ENCODE results near the gene THOC6. TPM values are rescaled to one million over a fixed set of nuclear protein-coding genes. Genes with fewer than 3 reads are reported as not detected.

Gene THOC6
- polyA plus RNA-seq, 2 of the 4 experiments (the other 2 are of a cell fraction), result 32.5 to 53.2 TPM

DNA sequence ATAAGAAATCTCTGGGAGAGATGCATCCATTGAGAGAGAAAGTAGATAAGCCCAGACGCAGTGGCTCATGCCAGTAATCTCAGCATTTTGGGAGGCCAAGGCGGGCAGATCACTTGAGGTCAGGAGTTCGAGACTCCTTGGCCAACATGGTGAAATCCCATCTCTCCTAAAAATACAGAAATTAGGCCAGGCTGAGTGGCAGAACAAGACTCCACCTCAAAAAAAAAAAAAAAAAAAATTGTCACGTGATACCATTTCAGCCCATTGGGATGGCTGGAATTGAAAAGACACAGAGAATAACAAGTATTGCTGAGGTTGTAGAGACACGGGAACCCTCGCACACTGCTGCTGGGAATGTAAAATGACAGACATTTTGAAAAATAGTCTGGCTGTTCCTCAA lies 38.7 kb downstream of the THOC6 start:
- DNase-seq (ENCODE audit: low read depth in 1 of 2, low spot score in 1 of 2), result no peak
- Histone ChIP-seq H3K4me2 (no peak overlapping the region), H3K27ac (no peak overlapping the region), H3K9me3 (no peaks in the 10 kb centered on the region), H3K4me1 (peaks cover 27% of the 10 kb centered on the region), H3K4me3 (no peak overlapping the region)
- CTCF ChIA-PET, result interaction anchor here (0.7 to 12.4 kb wide), 6 partner anchors 14 to 67 kb away, joined by 3 to 186 read pairs (median 7); partner anchors contain the start of genes ZNF213 and ZSCAN10
- TF ChIP-seq JUNB (IDR thresholded peaks at IDR 0.05) (no peak), FOXS1 (CRISPR knock-in tag; IDR thresholded peaks at IDR 0.05) (no peak), ZSCAN20 (CRISPR knock-in tag; IDR thresholded peaks at IDR 0.05) (no peak), RFX5 (IDR thresholded peaks at IDR 0.05) (no peak), RAD21 (conservative IDR thresholded peaks at IDR 0.05 in 1 of 2, IDR thresholded peaks at IDR 0.05 in 1 of 2) (no peak), FOSL2 (IDR thresholded peaks at IDR 0.05) (no peak), FOSL2 (CRISPR knock-in tag; IDR thresholded peaks at IDR 0.05) (no peak), KDM5A (IDR thresholded peaks at IDR 0.05) (no peak), NFE2L2 (conservative IDR thresholded peaks at IDR 0.05; ENCODE audit: low read length) (no peak)
- WGBS (ENCODE audit: missing lambda C conversion rate), result 77% methylated on average over 6 of the region's 6 CpGs
- no peak for ATAC-seq
- FAIRE-seq, result no peak
- POLR2A ChIA-PET, result no interaction called here

GRCh38 chr16:3063625-3064386 lies 40.0 kb downstream of the THOC6 start:
- FAIRE-seq (no peak), ATAC-seq (no peak), DNase-seq (ENCODE audit: low read depth in 1 of 2, low spot score in 1 of 2) (no peak)
- H3K4me1 ChIP-seq, result peaks cover 23% of the 10 kb centered on the region
- no peaks in the 10 kb centered on the region for H3K9me3 ChIP-seq
- no peak overlapping the region for H3K4me3 ChIP-seq
- ChIA-PET CTCF (interaction anchor here (0.6 to 12.4 kb wide), 12 partner anchors 12 to 110 kb away, joined by 3 to 186 read pairs (median 4); partner anchors contain the start of genes ZNF213 and ZSCAN10), POLR2A (no interaction called here)
- H3K4me2 ChIP-seq, result no peak overlapping the region
- no peak overlapping the region for H3K27ac ChIP-seq
- TF ChIP-seq MAX (IDR thresholded peaks at IDR 0.05), result no peak
- TF ChIP-seq HEYL (CRISPR knock-in tag; IDR thresholded peaks at IDR 0.05), result no peak
- TF ChIP-seq ZFP36 (IDR thresholded peaks at IDR 0.05; ENCODE audit: borderline replicate concordance, partially characterized antibody), result no peak
- no peak for TF ChIP-seq EP300 (IDR thresholded peaks at IDR 0.05)
- no peak for TF ChIP-seq ZC3H11A (IDR thresholded peaks at IDR 0.05)
- TF ChIP-seq, protein P1, sequence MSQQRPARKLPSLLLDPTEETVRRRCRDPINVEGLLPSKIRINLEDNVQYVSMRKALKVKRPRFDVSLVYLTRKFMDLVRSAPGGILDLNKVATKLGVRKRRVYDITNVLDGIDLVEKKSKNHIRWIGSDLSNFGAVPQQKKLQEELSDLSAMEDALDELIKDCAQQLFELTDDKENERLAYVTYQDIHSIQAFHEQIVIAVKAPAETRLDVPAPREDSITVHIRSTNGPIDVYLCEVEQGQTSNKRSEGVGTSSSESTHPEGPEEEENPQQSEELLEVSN (IDR thresholded peaks at IDR 0.05; ENCODE audit: borderline replicate concordance, low read depth), result no peak
- TF ChIP-seq EHF (CRISPR knock-in tag; IDR thresholded peaks at IDR 0.05), result no peak
- TF ChIP-seq FOSB (CRISPR knock-in tag; IDR thresholded peaks at IDR 0.05), result no peak
- no peak for TF ChIP-seq RFX5 (IDR thresholded peaks at IDR 0.05)
- no peak for TF ChIP-seq POLR2AphosphoS2 (conservative IDR thresholded peaks at IDR 0.05; ENCODE audit: low read length)
- TF ChIP-seq ZSCAN20 (CRISPR knock-in tag; IDR thresholded peaks at IDR 0.05), result no peak
- TF ChIP-seq ZNF302 (CRISPR knock-in tag; IDR thresholded peaks at IDR 0.05), result no peak
- TF ChIP-seq EHMT2 (IDR thresholded peaks at IDR 0.05; ENCODE audit: low read depth), result no peak
- no peak for TF ChIP-seq SMC3 (IDR thresholded peaks at IDR 0.05)
- TF ChIP-seq FOSL2 (IDR thresholded peaks at IDR 0.05), result no peak
- no peak for TF ChIP-seq FOSL2 (CRISPR knock-in tag; IDR thresholded peaks at IDR 0.05)
- no peak for TF ChIP-seq BHLHE40 (IDR thresholded peaks at IDR 0.05; ENCODE audit: low read depth, low read length)
- no peak for TF ChIP-seq RARB (CRISPR knock-in tag; IDR thresholded peaks at IDR 0.05)
- TF ChIP-seq SREBF2 (IDR thresholded peaks at IDR 0.05), result no peak
- TF ChIP-seq TFCP2L1 (CRISPR knock-in tag; IDR thresholded peaks at IDR 0.05), result no peak
- 91% methylated on average over 8 of the region's 8 CpGs for WGBS (ENCODE audit: missing lambda C conversion rate)
